ENCODE data around the gene IL17C. TPM values are rescaled to one million over a fixed set of nuclear protein-coding genes. Genes with fewer than 3 reads are reported as not detected.

The IL17C gene
- polyA plus RNA-seq, 1 donor from 2014 or later: not detected

DNA sequence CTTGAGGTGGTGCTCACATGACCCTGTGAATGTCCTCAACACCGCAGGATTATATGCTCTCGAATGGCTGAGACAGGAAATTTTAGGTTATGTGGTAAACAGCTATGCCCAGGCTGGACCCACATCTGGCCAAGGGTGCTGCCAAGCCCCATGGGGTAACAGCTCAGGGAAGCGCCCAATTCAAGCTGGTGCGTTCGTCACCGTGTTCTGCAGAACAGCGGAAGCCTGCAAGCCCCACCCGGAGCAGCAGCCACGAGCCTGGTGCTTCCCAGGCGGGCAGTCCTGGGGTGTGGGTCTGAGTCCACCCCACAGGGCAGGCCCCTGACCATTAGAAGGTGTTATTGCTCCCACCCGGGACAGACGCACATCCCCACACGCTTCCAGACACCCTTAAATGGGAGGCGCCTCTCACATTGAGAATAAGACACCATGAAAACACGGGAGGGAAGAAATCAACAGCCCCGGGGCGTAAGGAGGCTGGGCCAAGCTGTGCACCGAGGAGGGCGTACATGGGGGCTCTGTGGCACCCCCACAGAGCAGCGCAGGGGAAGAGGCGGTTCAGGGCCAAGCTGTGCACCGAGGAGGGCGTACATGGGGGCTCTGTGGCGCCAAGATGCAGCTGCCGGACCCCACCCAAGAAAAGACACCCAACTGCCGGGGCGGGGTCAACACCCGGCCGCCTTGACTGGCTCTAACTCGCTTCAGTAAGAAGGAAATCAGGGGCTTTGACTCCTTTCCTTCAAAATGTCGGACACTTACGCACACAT lies 15.4 kb downstream of the IL17C start:
- no peak overlapping the region for H3K4me3 ChIP-seq (ENCODE audit: low read length)
- H3K9me3 ChIP-seq (ENCODE audit: low read length): no peaks in the 10 kb centered on the region
- no peak overlapping the region for H2AFZ ChIP-seq (ENCODE audit: low read depth, low read length)
- no peak overlapping the region for H3K4me2 ChIP-seq (ENCODE audit: low read length)
- H3K9ac ChIP-seq (ENCODE audit: low read length): no peak overlapping the region
- H3K36me3 ChIP-seq (ENCODE audit: insufficient read depth, low read length): no peaks in the 10 kb centered on the region
- H3K9me2 ChIP-seq (ENCODE audit: insufficient read depth, low read length): no peaks in the 10 kb centered on the region
- H3F3A ChIP-seq (ENCODE audit: insufficient read depth, low read length, poor library complexity, severe bottlenecking): no peaks in the 10 kb centered on the region
- H3K27ac ChIP-seq (ENCODE audit: low read length): no peak overlapping the region
- H4K20me1 ChIP-seq (ENCODE audit: insufficient read depth): no peaks in the 10 kb centered on the region
- TF ChIP-seq RAD21 (conservative IDR thresholded peaks at IDR 0.05) (no peak), MXI1 (conservative IDR thresholded peaks at IDR 0.05; ENCODE audit: poor library complexity, severe bottlenecking) (no peak), CTCF (IDR thresholded peaks at IDR 0.05; ENCODE audit: poor library complexity, severe bottlenecking) (no peak), EZH2 (IDR thresholded peaks at IDR 0.05; ENCODE audit: borderline replicate concordance, insufficient read depth, low read length, poor library complexity, severe bottlenecking) (no peak), POLR2AphosphoS5 (IDR thresholded peaks at IDR 0.05) (no peak), EP300 (conservative IDR thresholded peaks at IDR 0.05; ENCODE audit: poor library complexity, severe bottlenecking) (no peak)
- H3K79me2 ChIP-seq (replicated peaks; ENCODE audit: insufficient read depth, low read length): no peaks in the 10 kb centered on the region
- no peaks in the 10 kb centered on the region for H3K27me3 ChIP-seq (ENCODE audit: insufficient read depth, low read depth, low read length)

GRCh38 chr16:88654363-88655052 lies 16.1 kb downstream of the IL17C start:
- Histone ChIP-seq H2AFZ (ENCODE audit: low read depth, low read length) (no peak overlapping the region), H3K27ac (ENCODE audit: low read length) (no peak overlapping the region), H3K4me2 (ENCODE audit: low read length) (no peak overlapping the region), H3K9ac (ENCODE audit: low read length) (no peak overlapping the region), H3F3A (ENCODE audit: insufficient read depth, low read length, poor library complexity, severe bottlenecking) (no peaks in the 10 kb centered on the region), H3K79me2 (replicated peaks; ENCODE audit: insufficient read depth, low read length) (no peaks in the 10 kb centered on the region), H3K27me3 (ENCODE audit: insufficient read depth, low read depth, low read length) (no peaks in the 10 kb centered on the region), H3K4me3 (ENCODE audit: low read length) (no peak overlapping the region), H3K36me3 (ENCODE audit: insufficient read depth, low read length) (no peaks in the 10 kb centered on the region), H3K9me2 (ENCODE audit: insufficient read depth, low read length) (no peaks in the 10 kb centered on the region), H4K20me1 (ENCODE audit: insufficient read depth) (no peaks in the 10 kb centered on the region), H3K9me3 (ENCODE audit: low read length) (no peaks in the 10 kb centered on the region)
- TF ChIP-seq CTCF (IDR thresholded peaks at IDR 0.05; ENCODE audit: poor library complexity, severe bottlenecking): no peak
- TF ChIP-seq REST (IDR thresholded peaks at IDR 0.05; ENCODE audit: borderline replicate concordance): no peak
- no peak for TF ChIP-seq POLR2AphosphoS5 (IDR thresholded peaks at IDR 0.05)
- TF ChIP-seq EZH2 (IDR thresholded peaks at IDR 0.05; ENCODE audit: borderline replicate concordance, insufficient read depth, low read length, poor library complexity, severe bottlenecking): no peak
- no peak for TF ChIP-seq EP300 (conservative IDR thresholded peaks at IDR 0.05; ENCODE audit: poor library complexity, severe bottlenecking)
- TF ChIP-seq SMC3 (conservative IDR thresholded peaks at IDR 0.05; ENCODE audit: poor library complexity): no peak
- TF ChIP-seq RAD21 (conservative IDR thresholded peaks at IDR 0.05): no peak
- no peak for TF ChIP-seq TAF1 (IDR thresholded peaks at IDR 0.05; ENCODE audit: low read depth)
- TF ChIP-seq MXI1 (conservative IDR thresholded peaks at IDR 0.05; ENCODE audit: poor library complexity, severe bottlenecking): no peak

Data from neural cell (in vitro differentiated cells).